Ishikawa (cell line): ENCODE measurements around the gene EYS.

Source experiments
- CEBPB ChIP-seq: IDR thresholded peaks from 2 replicates; pipeline ENCODE4 v1.6.1; 2012
- CREB1 ChIP-seq: IDR thresholded peaks from 2 replicates; pipeline ENCODE4 v1.6.1; 2012; ENCODE audit warnings: low read depth
- EGR1 ChIP-seq: IDR thresholded peaks from 2 replicates; pipeline ENCODE4 v1.6.1; 2012
- EP300 ChIP-seq: IDR thresholded peaks from 2 replicates; pipeline ENCODE4 v1.6.1; 2012; ENCODE audit warnings: borderline replicate concordance
- FOXM1 ChIP-seq: IDR thresholded peaks from 2 replicates; pipeline ENCODE4 v1.6.1; 2012; ENCODE audit warnings: low read depth, borderline replicate concordance
- NFIC ChIP-seq: IDR thresholded peaks from 2 replicates; pipeline ENCODE4 v1.6.1; 2012
- RAD21 ChIP-seq: IDR thresholded peaks from 2 replicates; pipeline ENCODE4 v1.6.1; 2012; ENCODE audit warnings: low read depth
- TAF1 ChIP-seq: IDR thresholded peaks from 2 replicates; pipeline ENCODE4 v1.6.1; 2012; ENCODE audit warnings: low read depth, mild to moderate bottlenecking
- TCF12 ChIP-seq: IDR thresholded peaks from 2 replicates; pipeline ENCODE4 v1.6.1; 2012; ENCODE audit warnings: low read depth
- TEAD4 ChIP-seq: IDR thresholded peaks from 2 replicates; pipeline ENCODE4 v1.6.1; 2012
- YY1 ChIP-seq: IDR thresholded peaks from 2 replicates; pipeline ENCODE4 v1.6.1; 2012; ENCODE audit warnings: low read depth
- ZBTB7A ChIP-seq: IDR thresholded peaks from 2 replicates; pipeline ENCODE4 v1.6.1; 2012; ENCODE audit warnings: low read depth
- TF ChIP-seq, protein P1 (sequence below): IDR thresholded peaks from 2 replicates; pipeline ENCODE4 v1.6.1; 2012
- TF ChIP-seq, protein P2 (sequence below): IDR thresholded peaks from 2 replicates; pipeline ENCODE4 v1.6.1; 2012
- TF ChIP-seq, protein P3 (sequence below): IDR thresholded peaks from 2 replicates; pipeline ENCODE4 v1.6.1; 2012; ENCODE audit warnings: low read depth, mild to moderate bottlenecking

Gene EYS

DNA sequence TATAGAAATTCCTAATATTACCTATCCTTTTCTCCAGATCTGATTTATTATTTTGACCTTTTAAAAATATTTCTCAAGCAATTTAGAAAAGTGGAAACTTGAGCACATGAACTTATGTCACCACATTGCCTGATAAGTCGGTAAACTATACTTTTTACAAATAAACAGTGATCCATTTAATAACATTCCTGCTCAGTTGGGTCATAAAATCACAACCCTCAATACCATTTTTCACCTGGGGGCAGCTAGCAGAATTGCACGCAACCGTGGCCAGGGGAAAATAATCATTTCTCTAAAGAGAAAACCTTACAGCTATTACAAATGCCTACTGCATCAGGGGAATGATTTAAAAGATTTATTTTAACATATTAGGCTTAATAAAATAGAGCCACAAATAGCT lies 1456.9 kb downstream of the EYS start:
- TF ChIP-seq, protein P1, sequence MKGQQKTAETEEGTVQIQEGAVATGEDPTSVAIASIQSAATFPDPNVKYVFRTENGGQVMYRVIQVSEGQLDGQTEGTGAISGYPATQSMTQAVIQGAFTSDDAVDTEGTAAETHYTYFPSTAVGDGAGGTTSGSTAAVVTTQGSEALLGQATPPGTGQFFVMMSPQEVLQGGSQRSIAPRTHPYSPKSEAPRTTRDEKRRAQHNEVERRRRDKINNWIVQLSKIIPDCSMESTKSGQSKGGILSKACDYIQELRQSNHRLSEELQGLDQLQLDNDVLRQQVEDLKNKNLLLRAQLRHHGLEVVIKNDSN: no peak
- no peak for TF ChIP-seq EP300
- TF ChIP-seq, protein P2, sequence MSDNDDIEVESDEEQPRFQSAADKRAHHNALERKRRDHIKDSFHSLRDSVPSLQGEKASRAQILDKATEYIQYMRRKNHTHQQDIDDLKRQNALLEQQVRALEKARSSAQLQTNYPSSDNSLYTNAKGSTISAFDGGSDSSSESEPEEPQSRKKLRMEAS: no peak
- TF ChIP-seq RAD21: no peak
- TF ChIP-seq NFIC: no peak
- TF ChIP-seq TCF12: no peak
- no peak for TF ChIP-seq EGR1
- TF ChIP-seq CEBPB: no peak
- TF ChIP-seq YY1: no peak
- TF ChIP-seq, protein P3, sequence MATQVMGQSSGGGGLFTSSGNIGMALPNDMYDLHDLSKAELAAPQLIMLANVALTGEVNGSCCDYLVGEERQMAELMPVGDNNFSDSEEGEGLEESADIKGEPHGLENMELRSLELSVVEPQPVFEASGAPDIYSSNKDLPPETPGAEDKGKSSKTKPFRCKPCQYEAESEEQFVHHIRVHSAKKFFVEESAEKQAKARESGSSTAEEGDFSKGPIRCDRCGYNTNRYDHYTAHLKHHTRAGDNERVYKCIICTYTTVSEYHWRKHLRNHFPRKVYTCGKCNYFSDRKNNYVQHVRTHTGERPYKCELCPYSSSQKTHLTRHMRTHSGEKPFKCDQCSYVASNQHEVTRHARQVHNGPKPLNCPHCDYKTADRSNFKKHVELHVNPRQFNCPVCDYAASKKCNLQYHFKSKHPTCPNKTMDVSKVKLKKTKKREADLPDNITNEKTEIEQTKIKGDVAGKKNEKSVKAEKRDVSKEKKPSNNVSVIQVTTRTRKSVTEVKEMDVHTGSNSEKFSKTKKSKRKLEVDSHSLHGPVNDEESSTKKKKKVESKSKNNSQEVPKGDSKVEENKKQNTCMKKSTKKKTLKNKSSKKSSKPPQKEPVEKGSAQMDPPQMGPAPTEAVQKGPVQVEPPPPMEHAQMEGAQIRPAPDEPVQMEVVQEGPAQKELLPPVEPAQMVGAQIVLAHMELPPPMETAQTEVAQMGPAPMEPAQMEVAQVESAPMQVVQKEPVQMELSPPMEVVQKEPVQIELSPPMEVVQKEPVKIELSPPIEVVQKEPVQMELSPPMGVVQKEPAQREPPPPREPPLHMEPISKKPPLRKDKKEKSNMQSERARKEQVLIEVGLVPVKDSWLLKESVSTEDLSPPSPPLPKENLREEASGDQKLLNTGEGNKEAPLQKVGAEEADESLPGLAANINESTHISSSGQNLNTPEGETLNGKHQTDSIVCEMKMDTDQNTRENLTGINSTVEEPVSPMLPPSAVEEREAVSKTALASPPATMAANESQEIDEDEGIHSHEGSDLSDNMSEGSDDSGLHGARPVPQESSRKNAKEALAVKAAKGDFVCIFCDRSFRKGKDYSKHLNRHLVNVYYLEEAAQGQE: no peak
- no peak for TF ChIP-seq TEAD4
- no peak for TF ChIP-seq ZBTB7A
- TF ChIP-seq TAF1: no peak
- no peak for TF ChIP-seq CREB1
- no peak for TF ChIP-seq FOXM1

DNA sequence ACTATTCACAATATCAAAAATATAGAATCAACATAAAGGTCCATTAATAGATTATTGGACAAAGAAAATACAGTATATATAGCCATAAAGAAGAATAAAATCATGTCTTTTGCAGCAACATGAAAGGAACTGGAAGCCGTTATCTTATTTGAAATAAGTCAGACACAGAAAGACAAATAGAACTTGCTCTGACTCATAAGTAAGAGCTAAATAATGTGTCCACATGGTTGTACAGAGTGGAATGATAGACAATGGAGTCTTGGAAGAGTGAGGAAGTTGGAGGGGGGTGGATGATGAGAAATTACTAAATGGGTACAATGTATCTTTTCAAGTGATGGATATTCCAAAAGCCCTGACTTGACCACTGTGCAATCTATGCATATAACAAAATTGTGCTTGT lies 1457.9 kb downstream of the EYS start:
- TF ChIP-seq, protein P3: no peak
- TF ChIP-seq FOXM1 (no peak), CREB1 (no peak), NFIC (no peak), TAF1 (no peak), CEBPB (no peak), EGR1 (no peak), TEAD4 (no peak), RAD21 (no peak), TCF12 (no peak), ZBTB7A (no peak)
- TF ChIP-seq, protein P1: no peak
- TF ChIP-seq, protein P2: no peak

DNA sequence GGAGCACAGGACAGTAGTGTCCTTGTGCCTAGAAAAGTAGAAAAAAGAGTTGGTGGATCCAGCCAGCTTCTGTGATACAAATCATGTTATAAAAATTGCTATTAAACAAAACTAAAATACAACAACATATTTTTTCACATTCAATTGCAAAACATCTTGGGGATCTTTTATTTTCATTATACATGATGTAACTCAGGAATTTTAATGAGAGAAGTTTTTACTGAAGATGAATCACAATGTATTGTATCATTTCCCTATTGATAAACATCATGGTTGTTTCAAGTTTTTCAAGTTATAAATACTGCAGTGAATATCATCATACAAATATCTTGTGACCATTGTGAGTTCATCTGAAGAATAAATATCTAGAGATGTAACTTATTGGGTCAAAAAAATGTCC lies 1463.4 kb downstream of the EYS start:
- TF ChIP-seq, protein P2: no peak
- TF ChIP-seq YY1: no peak
- TF ChIP-seq RAD21: no peak
- TF ChIP-seq, protein P3: no peak

DNA sequence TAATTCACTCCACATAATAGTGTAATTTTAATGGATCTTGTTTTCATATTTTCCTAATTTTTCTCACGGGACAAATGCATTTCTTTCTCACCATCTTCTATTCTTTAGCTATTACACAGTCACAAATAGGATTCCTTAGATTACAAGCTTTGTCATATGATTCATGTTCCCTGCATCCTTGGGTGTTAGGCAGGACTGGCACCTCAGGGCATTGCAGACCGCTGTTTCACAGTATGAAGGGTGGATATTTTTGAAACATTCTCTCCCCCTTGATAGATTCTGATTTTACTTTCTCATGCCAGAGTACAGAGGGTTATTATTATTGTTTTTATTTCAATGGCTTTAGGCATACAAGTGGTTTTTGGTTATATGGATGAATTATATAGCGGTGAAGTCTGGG lies 1469.0 kb downstream of the EYS start:
- TF ChIP-seq, protein P2: no peak
- no peak for TF ChIP-seq TEAD4
- no peak for TF ChIP-seq TAF1
- TF ChIP-seq RAD21: no peak
- no peak for TF ChIP-seq TCF12
- TF ChIP-seq EGR1: no peak
- TF ChIP-seq, protein P1: no peak
- TF ChIP-seq, protein P3: no peak
- no peak for TF ChIP-seq ZBTB7A
- TF ChIP-seq EP300: no peak
- TF ChIP-seq CEBPB: no peak
- no peak for TF ChIP-seq CREB1
- no peak for TF ChIP-seq FOXM1
- no peak for TF ChIP-seq YY1
- TF ChIP-seq NFIC: no peak
